GM12865 (cell line): Measurements from ENCODE around the gene IL1RAP.

Experiments
- DNase-seq: peaks from one replicate; pipeline ENCODE4 v3.0.0; 2010; ENCODE audit warnings: low read depth
- H3K4me3 ChIP-seq: 2 replicates; pipeline ENCODE4 v1.5.1; 2011; ENCODE audit warnings: mild to moderate bottlenecking, low read depth, low read length, control low read depth
- TF ChIP-seq, protein P1 (sequence below): IDR thresholded peaks from 2 replicates; pipeline ENCODE4 v1.5.1; 2011; ENCODE audit warnings: low read length, control low read depth, low read depth, inconsistent platforms; ENCODE audit not compliant: insufficient read depth; ENCODE audit errors: missing control alignments

Gene IL1RAP

DNA sequence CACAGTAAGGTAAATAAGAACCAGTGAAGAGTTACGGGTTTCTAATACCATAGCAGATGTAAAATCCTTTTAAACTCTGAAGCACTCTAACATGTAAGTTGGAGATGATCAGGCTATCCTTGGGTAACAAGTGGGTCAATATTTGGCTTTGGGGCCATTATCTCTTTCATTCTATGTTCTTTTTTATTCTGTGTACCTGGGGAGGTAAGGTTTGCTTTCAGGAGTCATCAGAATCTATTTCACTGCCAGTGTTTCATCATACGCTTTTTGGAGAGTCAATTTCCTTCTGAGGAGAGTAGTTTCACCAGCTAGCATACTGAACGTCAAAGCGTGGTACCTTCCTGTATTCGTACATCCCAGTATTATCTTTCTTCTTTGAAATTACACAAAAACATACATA is 182.1 kb downstream of the IL1RAP start:
- no peak for DNase-seq
- no peak overlapping the region for H3K4me3 ChIP-seq
- TF ChIP-seq, protein P1, sequence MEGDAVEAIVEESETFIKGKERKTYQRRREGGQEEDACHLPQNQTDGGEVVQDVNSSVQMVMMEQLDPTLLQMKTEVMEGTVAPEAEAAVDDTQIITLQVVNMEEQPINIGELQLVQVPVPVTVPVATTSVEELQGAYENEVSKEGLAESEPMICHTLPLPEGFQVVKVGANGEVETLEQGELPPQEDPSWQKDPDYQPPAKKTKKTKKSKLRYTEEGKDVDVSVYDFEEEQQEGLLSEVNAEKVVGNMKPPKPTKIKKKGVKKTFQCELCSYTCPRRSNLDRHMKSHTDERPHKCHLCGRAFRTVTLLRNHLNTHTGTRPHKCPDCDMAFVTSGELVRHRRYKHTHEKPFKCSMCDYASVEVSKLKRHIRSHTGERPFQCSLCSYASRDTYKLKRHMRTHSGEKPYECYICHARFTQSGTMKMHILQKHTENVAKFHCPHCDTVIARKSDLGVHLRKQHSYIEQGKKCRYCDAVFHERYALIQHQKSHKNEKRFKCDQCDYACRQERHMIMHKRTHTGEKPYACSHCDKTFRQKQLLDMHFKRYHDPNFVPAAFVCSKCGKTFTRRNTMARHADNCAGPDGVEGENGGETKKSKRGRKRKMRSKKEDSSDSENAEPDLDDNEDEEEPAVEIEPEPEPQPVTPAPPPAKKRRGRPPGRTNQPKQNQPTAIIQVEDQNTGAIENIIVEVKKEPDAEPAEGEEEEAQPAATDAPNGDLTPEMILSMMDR: no peak

DNA sequence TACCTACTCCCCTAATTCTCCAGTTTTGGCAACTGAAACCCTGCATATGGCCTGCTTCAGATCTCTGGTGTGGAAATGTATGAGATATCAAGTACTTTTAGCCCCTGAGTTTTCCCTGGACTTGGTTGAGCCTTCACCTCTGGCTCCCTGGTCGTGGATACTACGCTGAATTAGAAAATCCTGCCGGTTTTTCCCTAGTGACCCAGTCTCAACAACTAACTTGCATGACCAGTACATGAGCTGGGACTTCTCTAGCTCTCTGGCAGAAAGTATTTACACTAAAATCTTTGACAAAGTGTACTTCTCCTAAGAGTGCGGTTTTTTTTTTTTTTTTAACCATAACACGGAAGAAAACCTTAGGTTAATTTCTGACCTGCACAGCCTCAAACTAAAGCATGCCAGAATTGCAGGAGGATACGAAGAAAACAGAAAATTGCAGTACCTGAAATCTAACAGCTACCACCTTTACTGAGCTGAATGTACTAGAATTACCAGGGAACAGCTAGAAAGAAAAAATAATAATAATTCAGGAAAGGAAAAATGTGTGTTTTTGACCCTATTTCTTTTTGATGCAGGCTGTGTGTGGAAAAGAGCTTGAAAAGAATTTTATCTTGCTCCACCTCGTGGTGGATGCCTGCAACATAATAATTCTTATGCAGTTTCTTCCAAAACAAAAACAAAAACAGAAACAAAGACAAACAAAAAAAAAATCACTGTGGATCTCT is 183.1 kb downstream of the IL1RAP start:
- H3K4me3 ChIP-seq: no peak overlapping the region
- TF ChIP-seq, protein P1: peak; percentile 38
- DNase-seq: peak; percentile 51

DNA sequence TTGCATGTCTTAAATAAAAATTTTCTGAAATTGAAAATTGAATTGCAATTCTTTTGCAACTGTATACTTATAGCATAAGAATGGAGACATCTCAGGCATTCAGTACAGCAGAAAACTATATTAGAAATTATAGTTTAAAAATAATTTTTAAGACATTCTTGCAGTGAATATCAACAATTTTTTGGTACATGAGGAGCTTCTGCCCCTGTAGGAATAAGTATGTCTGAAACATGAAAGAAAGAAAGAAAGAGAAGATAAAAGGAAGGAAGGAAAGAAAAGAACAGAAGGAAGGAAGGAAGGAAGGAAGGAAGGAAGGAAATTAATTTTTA is 183.6 kb downstream of the IL1RAP start:
- no peak for DNase-seq
- TF ChIP-seq, protein P1: no peak
- no peak overlapping the region for H3K4me3 ChIP-seq

DNA sequence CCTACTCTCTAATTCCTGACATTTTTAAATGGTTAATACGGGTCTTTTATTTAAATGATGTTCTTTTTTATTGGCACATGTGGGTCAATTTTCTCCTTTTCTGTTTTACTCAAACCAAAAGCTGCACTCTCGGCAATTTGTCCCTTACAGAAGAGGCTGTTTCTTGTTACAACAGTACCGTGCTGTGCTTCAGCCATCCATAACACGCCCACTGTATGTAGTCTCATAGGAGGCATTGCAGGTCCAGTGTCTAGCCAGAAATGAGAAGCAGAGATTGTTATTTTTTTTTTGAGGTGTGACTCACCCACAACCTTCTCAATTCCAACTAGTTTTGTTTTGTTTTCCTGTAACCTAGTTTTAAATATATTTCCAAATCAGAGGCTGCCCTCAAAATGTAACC is 184.0 kb downstream of the IL1RAP start:
- H3K4me3 ChIP-seq: no peak overlapping the region
- TF ChIP-seq, protein P1: no peak
- DNase-seq: no peak

DNA sequence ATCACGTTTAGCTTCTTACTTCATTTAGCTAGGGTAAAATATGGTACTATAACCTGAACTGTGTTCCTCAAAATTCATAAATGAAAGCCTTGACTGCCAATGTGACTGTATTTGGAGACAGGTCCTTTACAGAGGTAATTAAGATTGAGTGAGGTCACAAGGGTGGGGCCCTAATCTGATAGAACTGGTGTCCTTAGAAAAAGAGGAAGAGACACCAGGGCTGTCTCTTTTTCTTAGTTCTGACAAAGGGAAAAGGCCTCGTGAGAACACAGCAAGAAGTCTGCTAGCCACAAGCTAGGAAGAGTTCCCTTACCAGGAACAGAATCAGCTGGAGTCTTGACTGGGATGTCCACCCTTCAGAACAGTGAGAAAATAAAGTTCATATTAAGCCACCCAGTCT is 185.9 kb downstream of the IL1RAP start:
- TF ChIP-seq, protein P1: no peak
- no peak for DNase-seq

DNA sequence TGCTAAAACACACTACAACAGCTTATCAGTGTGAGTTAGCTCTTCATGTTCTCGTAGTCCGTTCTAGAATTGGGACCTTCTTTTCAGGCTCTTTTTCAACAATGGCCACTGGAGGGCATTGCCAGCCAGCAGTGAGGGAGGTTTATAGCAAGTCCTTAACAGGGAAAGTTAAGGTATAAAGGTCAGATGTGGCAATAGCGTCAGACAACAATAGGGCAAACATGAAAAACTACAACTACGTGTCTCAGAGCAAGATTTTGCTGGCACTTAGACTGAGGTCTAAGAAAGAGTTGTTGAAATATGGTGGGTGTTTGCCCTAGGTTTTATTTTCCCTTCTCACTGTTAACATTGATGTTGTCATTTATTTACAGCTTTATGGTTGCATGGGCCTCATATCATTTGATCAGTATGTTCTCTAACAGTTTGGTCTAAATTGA is 187.2 kb downstream of the IL1RAP start:
- TF ChIP-seq, protein P1: peak; percentile 47
- DNase-seq: peak; percentile 47
- H3K4me3 ChIP-seq: no peak overlapping the region

More for the DNA sequence above, 185.9 kb downstream of the IL1RAP start:
- no peak overlapping the region for H3K4me3 ChIP-seq

DNA sequence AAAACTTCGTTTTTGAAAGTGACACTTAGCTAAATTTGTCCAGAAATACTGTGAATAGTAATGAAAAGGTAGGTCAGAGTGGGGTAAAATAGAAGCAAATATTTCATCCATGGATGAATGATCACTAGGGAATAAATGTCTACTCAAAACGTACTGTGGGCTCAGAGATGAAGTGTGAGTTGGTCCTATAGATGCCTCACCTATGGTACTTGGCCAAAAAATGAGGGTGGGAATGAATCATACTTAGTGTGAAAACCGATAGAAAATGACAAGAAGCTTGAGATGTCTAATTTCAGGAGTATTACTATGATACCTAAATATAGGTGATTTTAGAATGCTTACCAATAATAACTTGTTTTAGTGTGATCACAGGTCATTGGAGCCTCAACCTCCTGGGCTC is 192.7 kb downstream of the IL1RAP start:
- TF ChIP-seq, protein P1: no peak
- no peak for DNase-seq
- H3K4me3 ChIP-seq: no peak overlapping the region
